NT2/D1 (cell line): ENCODE results near the gene CNR1.

Experiments used
- SUZ12 ChIP-seq: IDR thresholded peaks from 2 replicates; pipeline ENCODE4 v1.6.1; 2011; ENCODE audit not compliant: insufficient read length, insufficient read depth; ENCODE audit errors: extremely low read depth
- YY1 ChIP-seq: IDR thresholded peaks from 2 replicates; pipeline ENCODE4 v1.6.1; 2011; ENCODE audit not compliant: insufficient read length, insufficient read depth
- ZNF274 ChIP-seq: IDR thresholded peaks from 2 replicates; pipeline ENCODE4 v1.6.1; 2011; ENCODE audit warnings: mild to moderate bottlenecking, low read depth, low read length

DNA sequence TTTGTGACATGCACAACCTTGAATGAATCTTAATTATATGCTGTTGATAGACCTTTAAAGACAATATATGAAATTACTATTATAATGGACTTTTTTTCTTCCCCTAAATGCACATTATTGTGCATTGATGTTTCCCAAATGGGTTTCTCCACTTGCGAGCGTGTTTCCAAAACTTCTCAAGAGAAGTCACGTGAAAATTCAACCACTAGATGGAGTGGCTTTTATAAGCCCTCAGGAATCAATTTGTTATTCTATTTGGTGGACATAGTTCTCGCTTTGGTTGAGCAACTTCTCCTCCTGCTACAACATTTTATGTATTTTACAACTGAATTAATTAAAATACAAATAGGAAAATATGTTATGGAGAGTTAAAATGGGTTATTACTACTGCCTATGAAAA is 9.0 kb downstream of the CNR1 start:
- TF ChIP-seq YY1 (no peak), ZNF274 (no peak), SUZ12 (no peak)
